HG03457 (cell line): Measurements from ENCODE around the gene DGKK.

ENCODE experiments used
- ATAC-seq: cut with Tn5 transposase; IDR thresholded peaks from one replicate; pipeline ENCODE4 v1.9.1; 2021; ENCODE audit warnings: moderate number of reproducible peaks; ENCODE audit not compliant: unreplicated experiment

Gene DGKK

DNA sequence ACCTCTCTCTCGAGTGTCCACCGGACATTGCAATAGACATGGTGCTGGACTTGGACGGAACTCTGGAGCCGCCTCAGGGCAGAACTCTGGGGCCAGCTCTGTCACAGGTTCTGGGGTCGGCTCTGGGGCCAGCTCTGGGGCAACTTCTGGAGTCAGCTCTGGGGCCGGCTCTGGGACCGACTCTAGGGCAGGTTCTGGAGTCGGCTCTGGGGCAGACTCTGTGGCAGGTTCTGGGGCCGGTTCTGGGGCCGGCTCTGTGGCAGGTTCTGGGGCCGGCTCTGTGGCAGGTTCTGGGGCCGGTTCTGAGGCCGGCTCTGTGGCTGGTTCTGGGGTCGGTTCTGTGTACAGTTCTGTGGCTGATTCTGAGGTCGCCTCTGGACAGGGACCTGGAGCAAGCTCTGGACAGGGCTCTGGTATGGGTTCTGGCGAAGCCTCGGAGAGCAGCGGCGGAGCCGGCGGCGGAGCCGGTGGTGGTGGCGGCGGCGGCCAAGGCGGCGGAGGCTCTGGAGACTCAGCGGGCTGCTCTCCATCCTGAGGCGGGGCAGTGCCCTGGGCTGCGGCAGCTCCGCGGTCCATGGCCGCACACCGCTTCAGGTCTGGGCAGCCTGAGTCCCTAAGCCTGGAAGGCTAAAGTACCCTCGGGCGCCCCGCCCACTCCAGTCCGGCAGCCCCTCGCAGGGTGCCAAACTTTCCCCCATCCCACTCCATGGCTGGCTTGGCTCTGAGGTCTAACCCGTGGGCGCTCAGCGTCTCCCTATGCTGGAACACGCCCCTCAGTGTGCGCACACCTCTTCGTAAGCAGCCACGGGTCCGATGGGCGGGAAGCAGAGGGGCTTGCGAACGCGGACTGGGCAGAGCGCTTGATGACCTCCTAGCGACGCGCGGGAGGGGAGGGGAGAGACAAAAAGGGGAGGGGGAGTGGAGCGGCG lies at the start of gene DGKK:
Gene DGKK (minus strand): TSS at position 723 of the 929 bp plus-strand sequence. CDS start 147 bp downstream, at position 576.
- ATAC-seq = no peak

GRCh38 chrX:50514811-50515210 lies 44.2 kb upstream of the DGKK start:
- no peak for ATAC-seq

DNA sequence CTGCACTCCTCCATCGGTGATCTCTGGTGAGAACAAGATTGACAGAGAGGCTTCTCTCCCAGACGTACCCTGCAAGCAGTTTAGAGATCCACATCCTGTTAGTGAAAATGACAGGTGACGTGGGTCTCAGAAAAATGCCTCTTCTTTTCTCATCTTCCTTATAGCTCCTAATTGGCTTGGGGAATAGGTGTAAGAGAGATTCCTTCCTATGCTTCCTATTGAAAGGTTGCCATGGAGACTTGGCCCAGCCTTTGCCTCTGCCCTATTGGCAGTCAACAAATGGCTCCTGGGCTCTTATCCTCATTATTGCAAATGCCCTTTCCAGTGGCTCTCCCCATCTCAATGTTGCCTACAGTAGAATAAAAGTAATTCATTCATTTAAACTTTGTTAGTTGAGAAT lies 26.5 kb upstream of the DGKK start:
- ATAC-seq = no peak

- no peak for ATAC-seq
Observed at GRCh38 chrX:50495616-50496015, 25.0 kb upstream of the DGKK start.

DNA sequence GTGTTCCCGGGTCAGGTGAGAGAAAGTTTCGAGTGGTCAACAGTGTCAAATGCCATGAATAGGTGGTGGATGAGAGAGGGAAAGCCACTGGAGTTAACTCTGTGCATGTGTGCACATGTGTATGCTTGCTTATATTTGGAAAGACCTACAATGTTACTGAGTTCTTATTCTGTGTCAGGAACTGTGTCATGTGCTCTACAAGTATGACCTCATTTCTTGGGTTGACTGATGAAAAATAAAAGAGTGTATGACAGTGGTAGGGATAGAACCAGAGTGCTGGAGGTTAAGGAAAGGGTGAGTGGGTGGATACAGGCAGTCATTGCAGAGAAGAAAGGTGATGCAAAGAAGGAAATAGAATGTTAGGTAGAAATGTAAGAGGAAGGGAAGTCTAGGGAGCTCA lies 22.1 kb upstream of the DGKK start:
- ATAC-seq = no peak

DNA sequence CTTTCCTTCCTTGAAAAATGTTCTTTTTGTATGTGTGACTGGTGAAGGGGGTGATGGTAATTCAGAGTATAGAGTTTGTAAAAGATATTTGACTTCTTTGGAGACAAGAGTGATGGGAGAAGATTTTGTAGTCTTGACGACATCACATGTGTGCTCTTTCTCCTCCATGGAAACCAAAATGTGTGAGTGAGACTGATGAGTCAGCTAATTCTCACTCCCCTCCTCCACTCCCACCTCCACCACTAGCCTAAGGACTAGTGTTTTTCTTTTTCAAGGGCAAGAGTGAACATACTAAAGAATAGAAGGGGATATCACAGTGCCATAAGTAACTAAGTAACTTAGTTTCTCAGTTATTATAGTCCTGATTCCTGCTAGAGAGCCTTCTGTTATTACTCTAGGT lies 14.0 kb upstream of the DGKK start:
- no peak for ATAC-seq

DNA sequence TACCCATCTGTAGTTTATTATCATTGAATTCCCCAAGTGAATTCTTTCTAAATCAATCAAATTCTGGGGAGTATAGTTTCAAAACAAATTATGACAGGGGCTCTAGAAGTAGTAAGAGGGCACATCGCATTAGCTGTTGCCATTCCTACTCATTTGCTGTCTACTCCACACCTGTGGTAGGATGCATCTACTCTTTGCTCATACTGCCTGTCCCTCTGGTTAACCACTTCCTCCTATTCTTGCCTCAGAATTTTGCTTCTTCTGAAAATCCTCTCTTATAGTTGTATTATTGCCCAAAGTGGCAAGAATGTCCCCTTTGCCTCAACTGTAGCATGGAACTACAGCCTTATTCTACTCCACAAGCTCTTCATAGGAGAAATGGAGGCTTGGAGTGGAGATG lies 12.7 kb upstream of the DGKK start:
- no peak for ATAC-seq

DNA sequence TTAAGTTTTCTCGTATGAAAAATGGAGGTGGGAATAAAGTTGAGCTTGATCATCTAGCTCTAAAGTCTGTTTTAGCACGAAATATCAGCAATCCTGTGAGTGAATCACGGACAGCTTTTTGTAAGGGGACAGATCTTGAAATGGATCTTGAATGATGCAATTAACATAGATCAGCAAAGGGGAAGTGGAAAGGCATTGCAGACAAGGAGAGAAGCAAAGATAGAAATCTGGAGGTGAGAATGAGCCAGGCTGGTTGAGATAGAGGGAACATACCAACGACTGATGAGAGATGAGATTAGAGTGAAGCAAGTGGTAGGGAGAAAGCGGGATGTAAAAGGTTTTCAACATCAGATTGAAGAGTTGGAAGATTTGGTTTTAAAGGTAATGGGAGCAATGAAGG lies 4.6 kb upstream of the DGKK start:
- no peak for ATAC-seq

GRCh38 chrX:50471390-50471789 lies 765 bp upstream of the DGKK start:
- no peak for ATAC-seq

DNA sequence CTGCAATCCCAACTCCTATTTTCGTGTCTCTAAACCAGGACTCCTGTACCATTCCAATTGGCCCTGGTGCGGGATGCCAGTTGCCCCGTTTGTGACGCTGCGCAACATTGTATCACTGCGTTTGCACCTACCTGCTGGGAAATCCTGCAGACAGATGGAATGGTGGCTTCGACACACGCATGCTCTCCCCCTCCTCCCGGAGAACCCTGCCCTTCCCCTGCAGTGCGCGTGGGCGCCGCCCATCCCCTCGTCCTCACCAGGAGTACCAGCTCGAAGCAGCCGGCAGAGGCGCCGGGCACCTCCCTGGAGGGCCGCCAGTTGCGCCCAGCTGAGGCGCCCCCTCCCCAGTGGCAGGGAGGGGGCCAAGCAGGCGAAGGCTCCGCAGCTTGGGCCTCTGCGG lies 1.4 kb downstream of the DGKK start:
- ATAC-seq = no peak

DNA sequence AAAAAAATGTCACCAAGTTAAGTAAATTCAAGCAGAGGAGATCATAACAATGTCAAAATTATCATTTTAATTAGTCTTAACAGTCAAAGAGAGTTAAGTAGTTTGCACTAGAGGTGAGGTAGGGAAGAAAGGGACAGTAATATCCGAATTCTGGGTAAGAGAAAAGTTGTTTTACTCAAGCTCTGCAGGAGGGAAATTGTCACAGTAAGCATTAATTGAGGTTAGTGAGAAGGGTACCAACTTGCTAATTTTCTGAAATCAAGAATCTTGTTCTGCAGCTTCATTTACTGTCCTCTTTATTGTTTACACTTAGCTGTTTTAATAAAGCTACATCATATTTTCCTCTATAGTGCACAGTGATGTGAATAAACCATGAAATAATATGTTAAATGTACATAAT lies 11.0 kb downstream of the DGKK start:
- no peak for ATAC-seq

DNA sequence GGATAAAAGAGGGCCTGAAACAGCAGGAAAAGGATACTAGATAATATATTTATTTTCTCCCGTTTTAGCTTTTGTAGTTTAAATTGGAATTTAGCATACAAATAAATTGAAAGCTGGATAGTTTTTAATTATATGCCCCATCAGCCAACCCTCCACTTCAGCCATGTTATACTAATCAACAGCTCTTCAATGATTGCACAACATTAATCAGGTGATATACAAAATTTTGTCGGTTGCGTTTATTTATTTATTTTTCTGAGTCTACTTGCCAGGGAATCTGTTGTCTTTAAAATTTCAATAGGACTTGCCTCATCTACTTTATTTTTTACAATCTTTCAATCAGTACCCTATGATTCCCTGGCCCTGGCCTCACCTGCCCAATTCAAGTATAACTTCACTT lies 12.1 kb downstream of the DGKK start:
- no peak for ATAC-seq

GRCh38 chrX:50456712-50457484 lies 13.7 kb downstream of the DGKK start:
- ATAC-seq = no peak

DNA sequence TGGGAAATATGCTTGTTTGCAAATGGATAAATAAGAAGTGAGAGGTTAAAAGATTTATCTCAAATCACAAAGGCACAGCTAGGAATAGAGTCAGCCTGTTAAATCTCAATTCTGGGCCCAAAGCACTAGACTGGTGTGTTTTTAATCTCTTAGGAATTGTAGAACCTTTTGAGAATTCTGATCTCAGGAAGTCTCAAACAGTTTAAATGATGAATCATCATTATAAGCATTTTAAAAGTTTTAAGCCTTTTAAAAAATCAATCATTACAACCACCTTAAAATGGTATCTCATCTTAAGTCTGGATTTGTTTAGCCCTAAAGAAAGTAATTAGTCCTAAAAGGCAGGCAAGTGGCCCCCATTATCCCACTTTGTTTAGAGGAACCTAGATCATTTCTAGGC lies 17.8 kb downstream of the DGKK start:
- no peak for ATAC-seq

GRCh38 chrX:50450324-50450723 lies 20.3 kb downstream of the DGKK start:
- ATAC-seq = no peak

GRCh38 chrX:50448565-50448964 lies 22.1 kb downstream of the DGKK start:
- ATAC-seq = no peak

GRCh38 chrX:50447535-50447934 lies 23.1 kb downstream of the DGKK start:
- no peak for ATAC-seq

GRCh38 chrX:50442426-50443116 lies 28.1 kb downstream of the DGKK start:
- no peak for ATAC-seq

GRCh38 chrX:50436797-50437196 lies 33.8 kb downstream of the DGKK start:
- no peak for ATAC-seq

- ATAC-seq = no peak
Observed at GRCh38 chrX:50432829-50433289, 37.8 kb downstream of the DGKK start.

- ATAC-seq = no peak
Observed at GRCh38 chrX:50431623-50432022, 39.0 kb downstream of the DGKK start.
